Measurements from ENCODE around the gene RPS16. TPM values are rescaled to one million over a fixed set of nuclear protein-coding genes. Genes with fewer than 3 reads are reported as not detected.
A peak's percentile ranks its signal among the peaks of the same experiment; 100 is the strongest.

Gene RPS16
- total RNA-seq = 1,000 to 10,000 TPM; 3,321 to 5,287 (median 4,531) TPM
- 1,000 to 10,000 TPM; 2,348 to 7,403 TPM for polyA plus RNA-seq
- long read RNA-seq, donor 1, transcript RPS16-207 (5 exons, 492 nt) = minor isoform, 12 of 876 reads
- long read RNA-seq, donor 1, transcript RPS16-201 (5 exons, 560 nt) = major isoform, 557 of 876 reads
- long read RNA-seq, donor 1, transcript RPS16-206 (4 exons, 2,389 nt) = minor isoform, 22 of 876 reads
- long read RNA-seq, donor 1, partial matches to known transcripts = 272 of 876 reads
- long read RNA-seq, donor 1, other reads (novel, unspliced or antisense) = 12 of 876 reads
- long read RNA-seq, donor 2, transcript RPS16-207 (5 exons, 492 nt) = minor isoform, 21 of 1,213 reads
- long read RNA-seq, donor 2, transcript RPS16-201 (5 exons, 560 nt) = major isoform, 960 of 1,213 reads
- long read RNA-seq, donor 2, transcript RPS16-203 (2 exons, 1,035 nt) = minor isoform, 11 of 1,213 reads
- long read RNA-seq, donor 2, partial matches to known transcripts = 177 of 1,213 reads
- long read RNA-seq, donor 2, other reads (novel, unspliced or antisense) = 39 of 1,213 reads
- long read RNA-seq, donor 3, transcript RPS16-207 (5 exons, 492 nt) = minor isoform, 10 of 1,428 reads
- long read RNA-seq, donor 3, transcript RPS16-201 (5 exons, 560 nt) = major isoform, 795 of 1,428 reads
- long read RNA-seq, donor 3, partial matches to known transcripts = 604 of 1,428 reads
- long read RNA-seq, donor 3, other reads (novel, unspliced or antisense) = 13 of 1,428 reads

GRCh38 chr19:39435499-39436349, at the start of gene RPS16:
TSS of gene RPS16 (minus strand) at chr19:39435949. CDS start at chr19:39435895, 54 bp downstream.
- intact Hi-C loops (cut with DNase I) = no loop called here
- Histone ChIP-seq H3K36me3 (no peaks in the 10 kb centered on the region), H3K4me1 (ENCODE audit: insufficient read depth) (peaks cover 9% of the 10 kb centered on the region), H3K27me3 (no peaks in the 10 kb centered on the region), H3K9me3 (no peaks in the 10 kb centered on the region), H3K27ac (peak within 1 kb of the TSS; percentile 39 to 73), H3K4me3 (peak within 1 kb of the TSS; percentile 90)
- DNase-seq = peak; percentile 98 to 99 (median 99)
- 0 to 1% (median 0%) methylated on average over 61 of the region's 61 CpGs for whole genome bisulfite sequencing, 3 donors
- TF ChIP-seq EP300 (IDR thresholded peaks at IDR 0.05) (no peak), CTCF (IDR thresholded peaks at IDR 0.05) (no peak), POLR2A (IDR thresholded peaks at IDR 0.05) (peak; percentile 95)

- H3K4me1 ChIP-seq (ENCODE audit: insufficient read depth) = peaks cover 7% of the 10 kb centered on the region
- H3K4me3 ChIP-seq = no peak overlapping the region
- 67 to 74% (median 73%) methylated on average over 6 of the region's 6 CpGs for WGBS, 3 donors
- H3K27me3 ChIP-seq = no peaks in the 10 kb centered on the region
- H3K36me3 ChIP-seq = no peaks in the 10 kb centered on the region
- no peak for DNase-seq
- no peak overlapping the region for H3K27ac ChIP-seq
- intact Hi-C loops (cut with DNase I) = no loop called here
- H3K9me3 ChIP-seq = no peaks in the 10 kb centered on the region
- TF ChIP-seq EP300 (IDR thresholded peaks at IDR 0.05) (no peak), CTCF (IDR thresholded peaks at IDR 0.05) (no peak), POLR2A (IDR thresholded peaks at IDR 0.05) (no peak)
These were observed 47.4 kb upstream of the RPS16 start for GRCh38 chr19:39483141-39483540.

- Histone ChIP-seq H3K4me1 (ENCODE audit: insufficient read depth) (peaks cover 7% of the 10 kb centered on the region), H3K4me3 (peak overlapping the region; percentile 90), H3K9me3 (no peaks in the 10 kb centered on the region), H3K27ac (no peak overlapping the region), H3K36me3 (no peaks in the 10 kb centered on the region), H3K27me3 (no peaks in the 10 kb centered on the region)
- no peak for DNase-seq
- intact Hi-C loops (cut with DNase I) = no loop called here
- WGBS, 3 donors = 47 to 69% (median 52%) methylated on average over 11 of the region's 11 CpGs
- no peak for TF ChIP-seq EP300 (IDR thresholded peaks at IDR 0.05)
- TF ChIP-seq CTCF (IDR thresholded peaks at IDR 0.05) = no peak
These were observed 45.9 kb upstream of the RPS16 start for GRCh38 chr19:39481676-39482075.

- intact Hi-C loops (cut with DNase I) = no loop called here
- Histone ChIP-seq H3K27me3 (no peaks in the 10 kb centered on the region), H3K36me3 (no peaks in the 10 kb centered on the region), H3K27ac (peak overlapping the region in 1 of 2 donors; percentile 77), H3K4me1 (ENCODE audit: insufficient read depth) (peaks cover 7% of the 10 kb centered on the region), H3K9me3 (no peaks in the 10 kb centered on the region), H3K4me3 (peak overlapping the region; percentile 90)
- WGBS, 3 donors = 0 to 1% (median 0%) methylated on average over 12 of the region's 12 CpGs
- TF ChIP-seq POLR2A (IDR thresholded peaks at IDR 0.05) (no peak), EP300 (IDR thresholded peaks at IDR 0.05) (no peak), CTCF (IDR thresholded peaks at IDR 0.05) (no peak)
- DNase-seq = no peak
These were observed 45.4 kb upstream of the RPS16 start for GRCh38 chr19:39481229-39481545.
